ENCODE data around the gene PIWIL1.

The PIWIL1 gene

DNA sequence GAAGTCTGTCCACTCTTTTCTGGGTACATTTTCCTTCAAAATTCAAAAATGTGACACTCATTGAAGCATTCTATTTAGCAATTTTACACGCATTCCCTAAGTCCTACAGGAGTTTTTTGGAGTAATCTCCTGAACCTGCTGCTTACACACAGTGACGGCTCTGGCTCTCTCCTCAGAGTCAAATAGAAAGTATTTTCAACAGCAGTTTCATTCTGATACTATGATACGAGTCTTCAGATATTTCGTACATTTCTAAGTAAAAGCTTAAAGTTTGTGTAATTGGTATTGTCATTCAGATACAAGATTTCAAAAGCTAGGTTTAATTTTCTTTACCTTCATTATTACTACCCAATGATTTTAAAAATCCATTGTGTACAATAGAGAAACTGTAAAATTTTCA is 36.4 kb downstream of the PIWIL1 start:
- no peak for DNase-seq (ENCODE audit: low read depth)

DNA sequence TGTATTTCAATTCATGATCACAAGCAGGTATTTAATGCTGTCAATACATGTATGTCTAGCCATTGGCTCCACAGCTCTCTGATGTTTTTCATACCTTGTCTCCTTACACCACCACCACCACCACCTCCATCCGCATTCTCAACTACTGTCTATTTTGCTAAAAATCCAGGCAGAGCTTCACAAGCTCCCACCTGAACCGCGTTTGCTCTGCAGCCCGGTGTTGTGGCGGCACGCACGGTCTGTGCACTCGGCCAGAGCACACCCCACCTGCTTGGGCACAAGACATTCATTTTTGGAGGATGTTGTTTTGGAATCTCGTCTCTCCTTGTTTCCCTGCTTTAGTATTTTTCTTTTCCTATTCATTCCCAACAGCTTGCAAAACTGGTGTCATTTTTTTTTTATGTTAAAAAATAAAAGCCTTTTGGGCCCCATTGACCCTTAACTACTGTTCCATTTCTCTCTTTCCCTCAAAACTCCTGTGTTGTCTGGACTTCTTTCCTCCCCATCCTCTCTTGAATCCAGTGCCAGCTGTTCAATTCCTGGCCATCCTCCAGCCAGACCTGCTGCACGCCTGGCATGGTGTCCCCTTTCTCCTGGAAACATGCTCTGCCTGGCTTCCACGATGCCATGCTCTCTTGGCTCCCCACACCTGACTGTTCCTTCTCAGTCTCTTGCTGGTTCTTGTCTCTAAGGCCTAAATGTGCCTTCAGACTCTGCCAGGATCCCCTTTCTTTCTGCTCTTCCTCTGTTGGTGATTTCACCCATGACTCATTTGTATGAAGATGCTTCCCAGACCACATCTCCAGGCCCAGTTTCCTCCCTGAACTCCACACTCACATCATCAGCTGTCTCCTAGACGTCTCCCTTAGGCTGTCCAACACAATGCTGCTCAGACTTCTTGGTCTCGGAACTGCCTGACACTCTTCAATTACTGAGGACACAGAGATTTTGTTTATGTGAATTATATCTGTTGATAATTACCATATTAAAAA is 37.9 kb downstream of the PIWIL1 start:
- DNase-seq (ENCODE audit: low read depth) = no peak

DNA sequence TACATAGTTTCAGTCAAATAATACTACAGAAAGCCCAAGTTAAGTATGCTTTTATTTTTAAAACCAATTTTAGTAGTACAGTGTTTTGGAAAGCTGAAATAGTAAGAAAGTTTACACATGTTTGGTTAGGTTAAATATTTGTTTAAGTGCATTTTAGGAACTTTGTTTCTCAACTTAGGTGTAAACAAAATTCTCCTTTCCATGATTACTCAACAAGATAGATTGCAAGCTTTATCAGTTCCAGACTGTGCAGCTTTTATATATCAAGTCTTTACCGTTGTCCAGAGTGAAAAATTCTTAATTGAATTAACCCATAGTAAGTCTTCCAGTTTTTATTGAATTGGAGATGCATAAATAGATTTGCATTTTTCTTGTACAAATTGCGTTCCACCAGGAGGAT is 45.1 kb downstream of the PIWIL1 start:
- no peak for DNase-seq (ENCODE audit: low read depth)

DNA sequence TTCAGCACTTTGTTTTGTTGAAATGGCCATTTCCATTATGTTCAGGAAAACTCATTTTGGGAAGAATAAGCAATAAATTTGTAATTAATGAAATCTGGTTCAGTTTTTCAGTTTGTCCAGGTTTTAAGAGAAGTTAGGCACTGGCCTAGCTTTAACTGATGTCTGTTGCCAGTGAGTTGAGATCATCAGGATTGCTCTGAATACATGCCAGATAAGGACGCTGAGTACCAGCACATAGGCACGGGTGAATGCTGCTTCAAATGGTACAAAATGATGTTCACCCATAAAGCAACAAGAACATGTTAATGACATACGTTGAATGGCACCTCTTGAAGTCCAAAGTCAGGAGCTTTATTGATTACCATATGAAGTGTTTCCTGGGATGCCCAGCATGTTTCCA is 46.5 kb downstream of the PIWIL1 start:
- DNase-seq (ENCODE audit: low read depth) = no peak

DNA sequence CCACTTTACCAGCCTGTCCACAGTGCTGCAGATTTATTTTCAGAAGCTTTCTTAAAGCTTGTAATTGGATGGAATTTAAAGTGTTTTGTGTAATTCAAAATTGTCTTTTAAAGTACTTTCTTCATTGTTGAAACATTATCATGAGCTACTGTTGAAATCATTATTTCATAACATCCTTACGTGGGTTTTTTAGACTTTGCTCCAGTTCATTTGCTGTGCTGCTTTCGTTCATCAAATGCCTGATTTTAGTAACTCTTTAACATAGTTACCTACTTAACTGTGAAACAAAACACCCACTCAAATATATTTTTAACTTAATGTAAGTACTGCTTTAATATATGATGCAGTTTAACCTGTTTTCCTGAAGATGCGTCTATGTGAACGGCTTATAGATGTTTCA is 47.5 kb downstream of the PIWIL1 start:
- DNase-seq (ENCODE audit: low read depth) = no peak

DNA sequence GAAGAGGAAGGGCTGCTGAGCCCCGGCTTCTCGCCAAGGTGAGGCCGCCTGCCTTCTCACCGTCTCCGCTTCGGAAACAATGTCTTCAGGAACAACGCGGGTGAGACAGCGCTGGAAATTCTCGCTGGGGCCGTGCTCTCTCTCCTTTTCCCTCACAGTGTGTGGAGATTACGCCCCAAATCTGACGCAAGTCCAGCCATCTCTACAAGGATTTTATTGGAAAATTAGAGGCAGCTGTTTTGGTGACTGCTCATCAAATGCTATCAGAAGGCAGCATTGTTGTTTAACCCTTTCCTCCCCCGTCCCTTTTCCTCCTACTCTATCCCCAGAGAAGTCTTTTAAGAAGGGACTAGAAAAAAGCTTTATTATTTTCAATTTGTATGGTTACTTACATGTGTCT is 53.5 kb downstream of the PIWIL1 start:
- no peak for DNase-seq (ENCODE audit: low read depth)

DNA sequence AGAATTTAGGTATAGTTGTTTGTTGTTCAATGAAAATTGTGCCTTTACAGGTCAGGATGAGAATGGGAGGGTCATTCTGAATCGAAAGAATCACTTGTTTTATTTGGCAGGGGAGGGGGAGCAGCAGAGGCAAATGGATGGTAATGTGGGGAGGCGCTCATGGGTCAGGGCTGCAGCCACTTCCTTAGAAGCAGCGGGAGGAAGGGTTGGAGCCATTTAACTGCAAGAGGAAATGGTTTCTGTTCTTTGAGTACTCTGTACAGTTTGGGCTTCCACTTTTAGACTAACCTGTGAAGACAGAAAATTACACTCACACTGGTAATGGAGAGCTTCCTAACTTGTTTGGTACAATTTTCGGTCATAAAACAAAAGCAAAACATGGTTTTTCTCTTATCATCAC is 57.2 kb downstream of the PIWIL1 start:
- DNase-seq (ENCODE audit: low read depth) = no peak

DNA sequence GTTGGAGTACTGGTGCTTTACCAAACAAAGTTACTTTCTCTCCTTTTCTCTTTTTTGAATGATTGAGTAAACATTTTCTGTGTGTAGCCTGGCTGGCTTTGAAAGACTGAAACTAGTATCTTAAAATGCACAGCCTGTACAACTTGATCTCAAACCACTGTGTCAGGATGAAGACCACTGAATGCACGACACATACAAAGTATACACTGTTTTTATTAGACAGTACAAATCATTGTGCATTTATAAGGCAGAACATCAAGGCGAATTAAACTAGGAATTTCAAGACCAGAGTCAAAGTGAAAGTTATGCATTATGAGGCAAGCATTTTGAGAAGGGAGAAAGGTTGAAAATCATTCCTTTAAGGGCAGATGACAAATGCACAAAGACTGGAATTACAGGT is 59.0 kb downstream of the PIWIL1 start:
- no peak for DNase-seq (ENCODE audit: low read depth)

DNA sequence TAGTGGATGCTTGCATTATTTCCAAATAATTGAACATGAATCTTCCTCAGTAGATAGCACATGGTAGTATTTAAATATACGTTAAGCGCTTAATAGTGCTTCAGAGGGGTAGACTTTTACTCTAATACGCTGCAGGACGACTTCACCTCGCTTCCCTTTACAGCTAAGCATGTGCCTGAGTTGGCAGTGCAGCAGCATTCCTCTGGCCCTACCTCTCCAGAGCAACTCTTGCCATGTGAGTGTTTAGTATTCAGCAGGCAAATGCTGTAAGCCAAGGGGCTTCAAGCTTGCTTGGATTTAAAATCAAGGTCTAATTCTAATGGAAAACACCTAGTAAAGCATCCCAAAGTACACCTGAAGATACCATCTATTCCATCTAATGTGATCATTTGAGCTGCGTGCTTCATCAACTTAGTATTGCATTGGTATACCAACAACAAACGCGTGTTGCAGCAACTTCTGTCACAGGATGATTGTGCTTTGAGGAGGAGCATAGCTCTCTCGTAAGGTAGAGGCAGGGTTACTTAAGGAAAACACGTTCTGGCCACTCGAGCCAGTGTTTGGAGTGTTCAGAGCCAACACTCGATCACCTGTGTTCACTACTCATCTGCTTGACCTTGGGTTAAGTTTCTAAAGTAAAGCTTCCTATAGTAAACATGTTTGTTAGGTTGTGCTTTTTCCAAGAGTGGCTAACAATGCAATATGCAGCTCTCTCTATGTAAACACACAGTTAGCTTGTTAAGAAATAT is 60.6 kb downstream of the PIWIL1 start:
- no peak for DNase-seq (ENCODE audit: low read depth)

DNA sequence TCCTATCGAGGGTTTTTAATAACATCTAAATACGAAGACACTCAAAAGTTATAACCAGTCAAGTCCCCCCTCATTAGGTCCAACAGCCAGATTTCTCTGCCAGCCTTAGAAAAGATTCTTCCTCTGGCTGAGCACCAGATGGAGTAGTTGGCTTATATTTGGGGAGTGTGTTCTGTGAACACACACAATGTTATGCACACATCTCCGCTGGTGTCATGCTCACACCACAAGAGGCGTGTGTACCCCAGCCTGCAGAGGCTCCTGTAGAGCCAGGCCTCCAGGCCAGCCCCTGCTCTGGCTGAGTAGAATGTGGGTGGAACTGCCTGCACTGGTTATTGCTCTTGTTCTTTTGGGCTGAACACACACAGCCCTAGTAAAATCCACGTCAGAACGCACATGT is 64.0 kb downstream of the PIWIL1 start:
- no peak for DNase-seq (ENCODE audit: low read depth)

DNA sequence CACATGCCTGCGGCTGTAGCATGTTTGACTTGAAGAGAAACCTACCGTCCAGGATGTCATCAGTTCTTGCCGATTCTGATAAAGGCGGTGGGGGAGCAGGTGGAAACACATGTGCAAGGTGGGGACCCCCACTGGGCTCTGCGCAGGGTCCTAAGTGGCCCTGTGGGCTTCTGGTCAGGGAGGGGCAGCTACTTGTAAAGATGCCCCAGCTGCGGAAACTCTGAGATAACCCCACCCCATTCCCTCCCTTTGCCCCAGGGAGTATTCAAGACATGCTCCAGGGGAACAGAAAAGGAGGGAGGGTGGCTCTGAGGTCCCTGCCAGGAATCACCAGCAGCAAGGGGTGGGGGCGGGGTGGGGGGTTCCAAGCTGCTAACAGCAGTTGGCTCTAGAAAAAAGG is 67.6 kb downstream of the PIWIL1 start:
- no peak for DNase-seq (ENCODE audit: low read depth)

DNA sequence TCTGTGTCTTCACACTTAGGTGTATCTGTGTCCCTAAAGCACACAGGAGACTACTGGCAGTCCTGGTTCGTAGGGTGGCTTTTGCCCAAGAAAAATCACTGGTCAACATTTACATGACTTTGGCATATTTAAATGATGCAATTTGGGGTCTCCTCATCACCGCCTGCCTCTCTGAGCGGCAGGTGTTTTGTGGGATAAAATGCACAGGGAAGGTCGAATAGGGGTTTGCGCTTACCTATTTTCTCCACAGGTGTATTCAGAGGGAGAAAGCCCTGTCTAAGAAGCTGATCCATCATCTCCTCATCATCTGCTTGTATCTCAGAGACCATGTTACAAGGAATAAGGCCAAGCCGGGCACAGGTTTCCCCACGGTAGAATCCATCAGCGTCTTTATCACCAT is 74.7 kb downstream of the PIWIL1 start:
- no peak for DNase-seq (ENCODE audit: low read depth)

DNA sequence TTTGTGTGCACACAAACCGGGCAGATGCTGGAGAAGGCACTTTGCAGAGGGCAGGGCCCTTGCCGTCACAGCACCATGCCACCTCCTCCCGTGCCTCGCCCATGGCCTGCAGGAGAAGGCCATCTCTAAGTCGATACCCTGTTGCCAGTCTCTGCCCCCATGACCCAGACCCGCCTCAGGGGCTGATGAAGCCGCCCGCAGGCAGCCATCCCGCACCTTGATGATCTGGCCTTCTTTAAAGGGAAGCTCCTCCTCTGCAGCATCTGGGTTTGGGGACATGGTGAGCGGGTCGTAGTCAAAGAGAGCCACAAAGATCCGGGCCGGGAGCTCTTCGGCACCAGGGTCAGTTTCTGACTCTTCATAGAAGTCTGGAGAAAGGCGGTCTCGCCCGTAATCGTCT is 76.2 kb downstream of the PIWIL1 start:
- no peak for DNase-seq (ENCODE audit: low read depth)

DNA sequence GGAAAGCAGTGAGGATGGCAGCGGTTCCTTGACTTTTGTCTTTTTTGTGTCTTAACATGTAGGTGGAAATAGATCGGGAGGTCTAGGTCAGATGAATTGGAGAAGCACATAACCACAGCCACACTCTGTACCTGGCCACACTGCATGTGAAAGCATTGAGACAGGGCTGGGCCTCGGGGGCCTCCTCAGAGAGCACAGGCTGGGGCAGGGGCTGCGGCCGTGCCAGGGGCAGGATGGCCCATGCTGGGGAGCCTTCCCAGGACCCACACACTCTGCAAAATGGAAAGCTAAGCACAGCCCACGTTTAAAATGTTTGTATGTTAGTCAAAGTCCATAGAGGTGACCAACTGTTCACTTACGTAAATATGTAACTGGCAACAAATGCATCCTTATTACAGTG is 76.7 kb downstream of the PIWIL1 start:
- DNase-seq (ENCODE audit: low read depth) = no peak

DNA sequence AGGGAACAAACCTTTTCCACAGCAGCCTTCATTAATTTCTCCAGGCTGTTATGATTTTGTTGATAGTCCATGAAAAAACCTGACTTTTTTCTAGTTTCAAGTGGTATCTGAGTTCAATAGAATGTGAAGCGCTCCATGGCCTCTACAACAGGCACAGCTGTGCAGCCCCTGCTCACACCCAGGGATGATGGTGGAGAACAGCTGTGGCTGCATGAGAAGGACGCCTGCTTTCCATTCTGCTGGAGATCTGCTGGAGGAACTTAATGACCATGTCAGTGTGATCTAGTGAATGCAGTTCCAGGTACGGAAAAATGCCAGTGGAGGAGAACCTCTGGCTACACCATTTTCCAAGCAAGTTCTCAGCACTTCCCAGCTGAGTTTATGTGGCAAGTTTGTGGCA is 80.6 kb downstream of the PIWIL1 start:
- no peak for DNase-seq (ENCODE audit: low read depth)

DNA sequence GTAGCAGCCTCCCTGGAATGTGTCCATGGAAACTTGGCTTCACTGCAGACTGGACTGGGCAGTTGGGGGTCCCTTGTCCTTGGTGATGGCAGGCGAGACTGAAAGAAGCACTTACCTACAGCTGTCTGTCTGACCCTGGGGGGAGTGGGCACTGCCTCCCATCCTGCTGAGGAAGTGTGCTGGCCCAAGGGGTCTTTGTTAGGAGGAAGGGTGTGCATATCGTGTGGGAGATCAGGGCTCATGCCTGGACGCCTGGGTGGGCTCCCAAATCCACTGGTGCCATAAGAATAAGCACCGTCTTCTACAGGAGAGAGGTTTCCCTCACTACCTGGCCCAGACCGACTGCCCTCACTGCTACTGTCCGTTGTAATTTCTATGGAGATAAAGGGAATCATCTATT is 81.4 kb downstream of the PIWIL1 start:
- no peak for DNase-seq (ENCODE audit: low read depth)

DNA sequence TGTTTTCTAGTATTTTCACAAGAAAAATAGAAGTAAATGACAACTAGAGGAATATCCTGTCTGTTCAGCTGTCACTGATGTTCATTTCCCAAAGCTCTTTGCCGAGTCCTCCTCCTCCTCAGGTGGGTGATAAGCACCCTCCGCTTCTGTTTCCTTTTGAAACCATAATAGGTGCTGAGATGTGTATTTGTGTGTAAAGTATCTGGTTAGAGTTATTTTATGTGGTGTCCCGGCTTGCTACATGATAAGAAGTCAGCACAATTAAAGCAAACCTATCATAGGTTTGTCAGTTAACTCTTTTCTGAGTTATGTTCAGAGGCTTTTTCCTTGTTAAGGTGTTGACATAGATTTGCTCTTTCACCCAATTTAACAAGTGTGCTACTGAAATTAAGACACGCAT is 82.4 kb downstream of the PIWIL1 start:
- DNase-seq (ENCODE audit: low read depth) = no peak

DNA sequence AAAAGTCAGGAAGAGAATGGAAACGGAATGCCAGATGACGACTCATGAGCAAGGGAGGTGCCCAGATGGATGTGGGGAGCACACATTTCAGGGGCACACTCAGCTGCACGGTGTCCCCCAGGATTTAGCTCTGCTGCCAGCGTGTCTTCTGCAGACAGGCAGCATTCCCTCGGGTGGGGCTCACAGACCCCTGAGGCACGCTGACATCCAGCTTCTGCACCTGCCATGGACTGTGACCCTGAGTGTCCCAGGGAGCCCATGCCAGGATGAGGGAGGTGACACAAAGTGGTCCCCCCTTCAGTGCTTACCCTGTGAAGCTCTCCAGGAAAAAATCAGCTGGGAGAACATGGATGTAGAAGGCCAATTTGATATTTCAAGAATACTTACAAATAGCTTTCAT is 84.2 kb downstream of the PIWIL1 start:
- DNase-seq (ENCODE audit: low read depth) = no peak

All from T follicular helper cell (primary cell).